ENCODE measurements around the gene MEIS2. TPM values are rescaled to one million over a fixed set of nuclear protein-coding genes. Genes with fewer than 3 reads are reported as not detected.

The MEIS2 gene
- total RNA-seq, 2 experiments from 2014 or later, result 0.14 TPM; not detected in 1

DNA sequence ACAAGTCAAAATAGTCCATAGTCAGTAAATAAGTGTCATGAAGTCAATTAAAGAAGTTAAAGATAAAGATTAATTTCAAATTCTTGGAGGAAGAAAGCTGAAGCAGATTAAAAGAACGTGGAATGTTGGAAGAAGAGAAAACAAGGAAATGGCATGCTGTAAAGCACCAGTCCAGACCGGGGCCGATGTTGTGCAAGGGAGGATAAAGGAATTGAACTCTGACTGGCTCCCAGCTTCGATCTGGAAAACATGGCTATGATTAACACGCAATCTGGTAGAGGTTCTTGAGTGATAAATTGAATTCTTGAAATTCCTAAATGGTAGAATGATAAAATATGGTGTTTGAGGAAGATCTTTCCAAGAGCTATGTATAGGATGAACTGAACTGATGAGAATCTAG is 194.4 kb downstream of the MEIS2 start:
- TF ChIP-seq, protein P1, sequence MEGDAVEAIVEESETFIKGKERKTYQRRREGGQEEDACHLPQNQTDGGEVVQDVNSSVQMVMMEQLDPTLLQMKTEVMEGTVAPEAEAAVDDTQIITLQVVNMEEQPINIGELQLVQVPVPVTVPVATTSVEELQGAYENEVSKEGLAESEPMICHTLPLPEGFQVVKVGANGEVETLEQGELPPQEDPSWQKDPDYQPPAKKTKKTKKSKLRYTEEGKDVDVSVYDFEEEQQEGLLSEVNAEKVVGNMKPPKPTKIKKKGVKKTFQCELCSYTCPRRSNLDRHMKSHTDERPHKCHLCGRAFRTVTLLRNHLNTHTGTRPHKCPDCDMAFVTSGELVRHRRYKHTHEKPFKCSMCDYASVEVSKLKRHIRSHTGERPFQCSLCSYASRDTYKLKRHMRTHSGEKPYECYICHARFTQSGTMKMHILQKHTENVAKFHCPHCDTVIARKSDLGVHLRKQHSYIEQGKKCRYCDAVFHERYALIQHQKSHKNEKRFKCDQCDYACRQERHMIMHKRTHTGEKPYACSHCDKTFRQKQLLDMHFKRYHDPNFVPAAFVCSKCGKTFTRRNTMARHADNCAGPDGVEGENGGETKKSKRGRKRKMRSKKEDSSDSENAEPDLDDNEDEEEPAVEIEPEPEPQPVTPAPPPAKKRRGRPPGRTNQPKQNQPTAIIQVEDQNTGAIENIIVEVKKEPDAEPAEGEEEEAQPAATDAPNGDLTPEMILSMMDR (IDR thresholded peaks at IDR 0.05), result no peak
- Mint-ChIP-seq H3K27ac (no peak overlapping the region), H3K27me3 (peaks cover 2% of the 10 kb centered on the region), H3K4me1 (ENCODE audit: low read depth) (no peaks in the 10 kb centered on the region), H3K36me3 (ENCODE audit: low read depth) (no peaks in the 10 kb centered on the region), H3K9me3 (no peaks in the 10 kb centered on the region), H3K4me3 (no peak overlapping the region)
- no peak for ATAC-seq
- no peak for DNase-seq
- CTCF ChIA-PET, result no interaction called here
- POLR2A ChIA-PET, result interaction anchor here (0.6 kb wide), 1 partner anchor 30 kb away, joined by 3 read pairs; no protein-coding TSS in a partner anchor
- intact Hi-C loops (cut with micrococcal nuclease), result no loop called here

DNA sequence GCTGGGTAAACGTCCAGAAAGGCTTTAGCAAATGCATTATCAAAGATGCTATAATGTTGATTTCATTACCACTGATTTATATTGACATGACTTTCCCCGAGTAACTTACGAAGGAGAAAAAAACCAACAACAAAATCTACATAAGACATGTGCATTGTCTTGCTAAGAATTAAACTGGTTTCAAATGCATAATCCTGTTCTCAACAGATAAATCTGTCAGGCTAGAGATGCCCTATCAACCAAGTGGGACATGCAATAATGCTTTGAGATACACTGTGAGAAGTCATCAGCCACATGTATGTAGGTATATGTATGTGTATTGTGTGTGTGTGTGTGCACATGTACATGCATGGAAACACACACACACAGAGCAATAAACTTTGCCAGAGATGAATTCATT is 195.6 kb downstream of the MEIS2 start:
- DNase-seq, result no peak
- ChIA-PET CTCF (no interaction called here), POLR2A (no interaction called here)
- Mint-ChIP-seq H3K4me3 (no peak overlapping the region), H3K9me3 (no peaks in the 10 kb centered on the region), H3K27me3 (peaks cover 2% of the 10 kb centered on the region), H3K27ac (no peak overlapping the region), H3K36me3 (ENCODE audit: low read depth) (no peaks in the 10 kb centered on the region), H3K4me1 (ENCODE audit: low read depth) (no peaks in the 10 kb centered on the region)
- intact Hi-C loops (cut with micrococcal nuclease), result no loop called here
- ATAC-seq, result no peak
- TF ChIP-seq, protein P1 (IDR thresholded peaks at IDR 0.05), result no peak

DNA sequence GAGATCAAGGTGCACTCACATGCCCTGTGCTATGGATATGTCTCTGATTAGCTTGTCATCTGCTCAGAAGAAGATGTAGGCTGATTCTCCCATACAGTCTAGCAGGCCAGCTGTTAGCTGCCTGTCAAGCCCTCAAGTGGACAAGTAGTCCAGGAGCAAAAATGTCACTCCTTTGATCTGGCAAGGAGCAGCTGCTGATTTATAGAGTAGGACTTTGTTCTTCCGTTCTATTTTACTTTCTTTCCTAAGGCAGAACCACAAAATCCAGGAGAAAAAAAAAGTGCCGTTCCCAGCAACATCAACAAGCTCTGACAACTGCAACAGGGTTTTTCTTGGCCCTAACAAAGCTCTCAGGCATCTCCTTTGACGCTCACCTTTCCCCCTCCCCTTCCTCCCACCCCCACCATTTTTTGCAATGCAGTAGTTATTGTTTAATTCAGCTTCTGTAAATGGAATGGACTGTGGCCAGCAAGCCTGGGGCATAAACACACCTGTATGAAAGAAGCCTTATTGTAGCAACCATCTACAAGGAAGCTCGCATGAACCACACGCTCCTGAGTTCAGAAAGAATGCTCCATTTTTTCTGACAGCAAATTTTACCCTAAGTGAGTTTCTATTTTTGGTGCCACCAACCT is 196.3 kb downstream of the MEIS2 start:
- TF ChIP-seq, protein P1 (IDR thresholded peaks at IDR 0.05), result no peak
- ChIA-PET CTCF (no interaction called here), POLR2A (no interaction called here)
- Mint-ChIP-seq H3K27me3 (peaks cover 2% of the 10 kb centered on the region), H3K36me3 (ENCODE audit: low read depth) (no peaks in the 10 kb centered on the region), H3K27ac (no peak overlapping the region), H3K4me1 (ENCODE audit: low read depth) (no peaks in the 10 kb centered on the region), H3K9me3 (no peaks in the 10 kb centered on the region), H3K4me3 (no peak overlapping the region)
- ATAC-seq (no peak), DNase-seq (no peak)
- intact Hi-C loops (cut with micrococcal nuclease), result no loop called here

DNA sequence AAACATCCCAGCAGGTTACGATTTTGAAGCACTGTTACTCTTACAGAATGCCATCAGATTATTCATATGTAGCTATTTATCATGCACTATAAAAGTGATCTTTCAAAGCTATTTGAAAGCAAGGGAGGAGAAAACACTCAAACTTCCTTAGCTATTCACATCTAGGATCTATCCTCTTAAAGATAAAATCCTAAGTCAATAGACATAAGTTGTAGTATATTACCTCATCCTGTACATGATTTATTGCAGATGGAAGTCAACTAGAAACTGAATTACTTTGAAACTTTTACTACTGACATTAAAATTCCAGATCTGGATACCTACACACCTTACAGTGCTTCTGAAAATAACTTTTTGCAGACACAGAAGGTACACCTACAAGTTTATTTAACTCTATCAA is 197.2 kb downstream of the MEIS2 start:
- CTCF ChIA-PET, result no interaction called here
- no peak for DNase-seq
- no peaks in the 10 kb centered on the region for H3K36me3 Mint-ChIP-seq (ENCODE audit: low read depth)
- no peak for ATAC-seq
- H3K4me1 Mint-ChIP-seq (ENCODE audit: low read depth), result no peaks in the 10 kb centered on the region
- intact Hi-C loops (cut with micrococcal nuclease), result no loop called here
- H3K27me3 Mint-ChIP-seq, result peaks cover 5% of the 10 kb centered on the region
- H3K9me3 Mint-ChIP-seq, result no peaks in the 10 kb centered on the region
- H3K27ac Mint-ChIP-seq, result no peak overlapping the region
- H3K4me3 Mint-ChIP-seq, result no peak overlapping the region
- TF ChIP-seq, protein P1 (IDR thresholded peaks at IDR 0.05), result no peak
- POLR2A ChIA-PET, result no interaction called here

DNA sequence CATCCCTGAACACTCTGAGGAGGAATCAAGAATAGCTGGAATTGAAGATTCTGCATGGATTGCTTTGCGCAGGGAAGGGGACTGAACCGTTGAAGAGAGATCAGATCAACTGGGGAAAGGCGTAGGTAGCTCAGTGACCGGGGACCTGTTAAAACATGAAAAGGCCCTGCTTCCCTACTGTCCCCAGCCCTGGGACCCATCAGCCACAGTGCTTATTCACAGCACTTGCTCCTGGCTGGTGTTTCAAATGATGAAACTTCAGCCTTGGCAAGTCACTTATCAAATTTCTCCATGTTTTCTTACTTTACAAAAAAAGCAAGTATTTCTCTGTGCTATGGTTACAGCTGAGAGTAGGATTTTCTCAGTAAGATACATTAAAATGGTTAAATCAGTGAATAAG is 199.3 kb downstream of the MEIS2 start:
- CTCF ChIA-PET, result no interaction called here
- POLR2A ChIA-PET, result no interaction called here
- no peak overlapping the region for H3K4me3 Mint-ChIP-seq
- intact Hi-C loops (cut with micrococcal nuclease), result no loop called here
- no peaks in the 10 kb centered on the region for H3K36me3 Mint-ChIP-seq (ENCODE audit: low read depth)
- no peaks in the 10 kb centered on the region for H3K4me1 Mint-ChIP-seq (ENCODE audit: low read depth)
- H3K27me3 Mint-ChIP-seq, result peaks cover 10% of the 10 kb centered on the region
- DNase-seq, result no peak
- ATAC-seq, result no peak
- no peak overlapping the region for H3K27ac Mint-ChIP-seq
- no peaks in the 10 kb centered on the region for H3K9me3 Mint-ChIP-seq
- TF ChIP-seq, protein P1 (IDR thresholded peaks at IDR 0.05), result no peak

All from activated CD8-positive, alpha-beta T cell treated with anti-CD3 and anti-CD28 coated beads for 36 hours (primary cell).